ENCODE data around the gene ITM2A.

ITM2A gene

GRCh38 chrX:79361192-79361870 is 5.8 kb downstream of the ITM2A start:
- no peak for DNase-seq (ENCODE audit: low read depth, low spot score)
- no peak overlapping the region for H3K4me3 ChIP-seq (ENCODE audit: low read depth, low read length)
- CTCF ChIA-PET = no interaction called here
- POLR2A ChIA-PET = no interaction called here
- TF ChIP-seq CTCF (IDR thresholded peaks at IDR 0.05; ENCODE audit: insufficient read depth, low read length, missing control alignments) = no peak

GRCh38 chrX:79336869-79337815 is 30.0 kb downstream of the ITM2A start:
- no peak for DNase-seq (ENCODE audit: low read depth, low spot score)
- no peak for TF ChIP-seq CTCF (IDR thresholded peaks at IDR 0.05; ENCODE audit: insufficient read depth, low read length, missing control alignments)
- no peak overlapping the region for H3K4me3 ChIP-seq (ENCODE audit: low read depth, low read length)
- ChIA-PET CTCF (no interaction called here), POLR2A (no interaction called here)

GRCh38 chrX:79330022-79330421 is 37.1 kb downstream of the ITM2A start:
- H3K4me3 ChIP-seq (ENCODE audit: low read depth, low read length) = no peak overlapping the region
- no peak for DNase-seq (ENCODE audit: low read depth, low spot score)
- no peak for TF ChIP-seq CTCF (IDR thresholded peaks at IDR 0.05; ENCODE audit: insufficient read depth, low read length, missing control alignments)
- ChIA-PET CTCF (no interaction called here), POLR2A (no interaction called here)

DNA sequence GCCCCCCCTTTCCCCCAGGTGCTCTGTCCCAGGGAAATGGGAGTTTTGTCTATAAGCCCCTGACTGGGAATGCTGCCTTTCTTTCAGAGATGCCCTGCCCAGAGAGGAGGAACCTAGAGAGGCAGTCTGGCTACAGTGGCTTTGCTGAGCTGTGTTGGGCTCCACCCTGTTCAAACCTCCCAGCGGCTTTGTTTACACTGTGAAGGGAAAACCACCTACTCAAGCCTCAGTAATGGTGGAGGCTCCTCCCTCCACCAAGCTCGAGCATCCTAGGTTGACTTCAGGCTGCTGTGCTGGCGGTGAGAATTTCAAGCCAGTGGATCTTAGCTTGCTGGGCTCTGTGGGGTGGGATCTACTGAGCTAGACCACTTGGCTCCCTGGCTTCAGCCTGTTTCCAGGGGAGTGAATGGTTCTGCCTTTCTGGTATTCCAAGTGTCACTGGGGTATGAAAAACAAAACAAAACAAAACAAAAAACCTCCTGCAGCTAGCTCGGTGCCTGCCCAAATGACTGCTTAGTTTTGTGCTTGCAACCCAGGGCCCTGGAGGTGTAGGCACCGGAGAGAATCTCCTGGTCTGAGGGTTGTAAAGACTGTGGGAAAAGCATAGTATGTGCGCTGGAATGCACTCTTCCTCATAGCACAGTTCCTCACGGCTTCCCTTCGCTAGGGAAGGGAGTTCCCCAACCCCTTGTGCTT is 41.7 kb downstream of the ITM2A start:
- CTCF ChIA-PET = no interaction called here
- POLR2A ChIA-PET = no interaction called here
- TF ChIP-seq CTCF (IDR thresholded peaks at IDR 0.05; ENCODE audit: insufficient read depth, low read length, missing control alignments) = no peak
- no peak overlapping the region for H3K4me3 ChIP-seq (ENCODE audit: low read depth, low read length)
- no peak for DNase-seq (ENCODE audit: low read depth, low spot score)

Data from AG04449 (cell line).